Sigmoid colon (tissue), 7 donors: ENCODE data around the gene CHAC1. TPM values are rescaled to one million over a fixed set of nuclear protein-coding genes. Genes with fewer than 3 reads are reported as not detected.

ENCODE experiments used
- DNase-seq: peaks from one replicate; pipeline ENCODE4 v3.0.0-alpha.2; 2019
- H3K27ac ChIP-seq, 4 donors: fragments of 200-600 bp; sonication (generic); one replicate each; pipeline ENCODE4 v1.5.1; 2016 to 2019; ENCODE audit warnings: mild to moderate bottlenecking in 1 of 4
- H3K27me3 ChIP-seq, 3 donors: fragments of 200-600 bp; sonication (generic); one replicate each; pipeline ENCODE4 v1.5.1; 2019; ENCODE audit warnings: mild to moderate bottlenecking in 1 of 3
- H3K36me3 ChIP-seq, 4 donors: fragments of 200-600 bp; sonication (generic); one replicate each; pipeline ENCODE4 v1.5.1; 2016 to 2019
- H3K4me1 ChIP-seq, 4 donors: fragments of 200-600 bp; sonication (generic); one replicate each; pipeline ENCODE4 v1.5.1; 2017 to 2019
- H3K4me3 ChIP-seq, 4 donors: fragments of 200-600 bp; sonication (generic); one replicate each; pipeline ENCODE4 v1.5.1; 2017 to 2019; ENCODE audit warnings: mild to moderate bottlenecking in 2 of 4, moderate library complexity in 1 of 4
- H3K9me3 ChIP-seq, 4 donors: fragments of 200-600 bp in 3 of 4; sonication (generic) in 3 of 4; one replicate each; pipeline versions ENCODE4 v1.5.1 to v1.6.1; 2013 to 2019
- EP300 ChIP-seq, 4 donors: sonication (generic); formaldehyde crosslinking; IDR thresholded peaks; one replicate each; pipeline ENCODE4 v1.6.1; 2017; ENCODE audit warnings: antibody characterized with exemption in 4 of 4
- POLR2A ChIP-seq, 2 donors: fragments of 450-650 bp; IDR thresholded peaks; one replicate each; pipeline ENCODE4 v1.6.1; 2016; ENCODE audit warnings: antibody characterized with exemption in 2 of 2, mild to moderate bottlenecking in 2 of 2, moderate library complexity in 2 of 2
- POLR2AphosphoS5 ChIP-seq, 4 donors: sonication (generic); formaldehyde crosslinking; IDR thresholded peaks; one replicate each; pipeline ENCODE4 v1.6.1; 2017; ENCODE audit warnings: antibody characterized with exemption in 4 of 4
- whole genome bisulfite sequencing, 2 donors: extraction: QIAGEN DNeasy Blood & Tissue Kit; methylation state at CpG; one replicate each; pipeline ENCODE4 v1.1.7; 2013; 5-methylcytosine and 5-hydroxymethylcytosine counted together
- intact Hi-C: fragments of 100-400 bp; cut with DNase I; formaldehyde crosslinking; loops from one replicate; pipeline ENCODE4 v1.15.1; 2023
- polyA plus RNA-seq, 3 donors: library from polyadenylated mRNA; stranded (reverse); fragments of 200-250 nt; gene quantifications; one replicate each; pipeline ENCODE4 v1.2.3, GENCODE V29; 2013
- total RNA-seq, 4 donors: library from RNA; depleted of rRNA; stranded (reverse); fragments of >200 nt; gene quantifications; one replicate each; pipeline ENCODE4 v1.1.0, GENCODE V29; 2016
- TF ChIP-seq, protein P1 (sequence below), 4 experiments: fragments of 450-650 bp in 3 of 4; fragments of 200-600 bp in 1 of 4; IDR thresholded peaks; one replicate each; pipeline ENCODE4 v1.5.1; 2016 to 2019; ENCODE audit warnings: antibody characterized with exemption in 4 of 4, mild to moderate bottlenecking in 3 of 4, moderate library complexity in 2 of 4
- donor health status: healthy with polysubstance abuse.
- donor health status: Bipolar disorder and iron deficiency.
- donor health status: healthy.

Gene CHAC1
- total and polyA plus RNA-seq, 7 donors: 0.66 to 31.4 (median 3.0) TPM

DNA sequence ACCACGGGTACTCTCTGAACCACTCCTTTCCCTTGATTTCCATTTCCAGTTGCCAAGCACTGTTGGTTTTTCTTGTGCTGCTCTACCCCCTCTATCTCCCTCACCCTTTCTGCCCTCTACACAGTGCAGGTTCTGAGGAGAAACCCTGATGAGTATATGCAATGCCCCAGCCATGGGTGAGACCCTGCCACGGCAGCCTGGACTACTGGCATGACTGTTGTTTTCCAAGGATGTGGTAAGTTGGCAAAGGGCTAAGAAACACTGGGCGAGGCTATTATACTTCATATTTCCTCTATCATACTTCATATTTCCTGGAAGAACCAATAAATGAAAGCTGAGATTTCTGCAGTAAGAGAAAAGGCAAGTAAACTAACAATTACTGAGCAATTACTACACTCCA lies 27.9 kb downstream of the CHAC1 start:
- 65 to 79% methylated on average over 3 of the region's 3 CpGs for WGBS, 2 donors
- Histone ChIP-seq H3K9me3 (no peaks in the 10 kb centered on the region), H3K27ac (no peak overlapping the region), H3K4me1 (no peaks in the 10 kb centered on the region), H3K36me3 (peaks cover 59 to 100% (median 82%) of the 10 kb centered on the region in 4 donors), H3K4me3 (no peak overlapping the region), H3K27me3 (no peaks in the 10 kb centered on the region)
- DNase-seq: no peak
- intact Hi-C loops: no loop called here
- TF ChIP-seq, protein P1, sequence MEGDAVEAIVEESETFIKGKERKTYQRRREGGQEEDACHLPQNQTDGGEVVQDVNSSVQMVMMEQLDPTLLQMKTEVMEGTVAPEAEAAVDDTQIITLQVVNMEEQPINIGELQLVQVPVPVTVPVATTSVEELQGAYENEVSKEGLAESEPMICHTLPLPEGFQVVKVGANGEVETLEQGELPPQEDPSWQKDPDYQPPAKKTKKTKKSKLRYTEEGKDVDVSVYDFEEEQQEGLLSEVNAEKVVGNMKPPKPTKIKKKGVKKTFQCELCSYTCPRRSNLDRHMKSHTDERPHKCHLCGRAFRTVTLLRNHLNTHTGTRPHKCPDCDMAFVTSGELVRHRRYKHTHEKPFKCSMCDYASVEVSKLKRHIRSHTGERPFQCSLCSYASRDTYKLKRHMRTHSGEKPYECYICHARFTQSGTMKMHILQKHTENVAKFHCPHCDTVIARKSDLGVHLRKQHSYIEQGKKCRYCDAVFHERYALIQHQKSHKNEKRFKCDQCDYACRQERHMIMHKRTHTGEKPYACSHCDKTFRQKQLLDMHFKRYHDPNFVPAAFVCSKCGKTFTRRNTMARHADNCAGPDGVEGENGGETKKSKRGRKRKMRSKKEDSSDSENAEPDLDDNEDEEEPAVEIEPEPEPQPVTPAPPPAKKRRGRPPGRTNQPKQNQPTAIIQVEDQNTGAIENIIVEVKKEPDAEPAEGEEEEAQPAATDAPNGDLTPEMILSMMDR (IDR thresholded peaks at IDR 0.05): no peak
- no peak for TF ChIP-seq POLR2A (IDR thresholded peaks at IDR 0.05)
- no peak for TF ChIP-seq EP300 (IDR thresholded peaks at IDR 0.05)
- no peak for TF ChIP-seq POLR2AphosphoS5 (IDR thresholded peaks at IDR 0.05)

DNA sequence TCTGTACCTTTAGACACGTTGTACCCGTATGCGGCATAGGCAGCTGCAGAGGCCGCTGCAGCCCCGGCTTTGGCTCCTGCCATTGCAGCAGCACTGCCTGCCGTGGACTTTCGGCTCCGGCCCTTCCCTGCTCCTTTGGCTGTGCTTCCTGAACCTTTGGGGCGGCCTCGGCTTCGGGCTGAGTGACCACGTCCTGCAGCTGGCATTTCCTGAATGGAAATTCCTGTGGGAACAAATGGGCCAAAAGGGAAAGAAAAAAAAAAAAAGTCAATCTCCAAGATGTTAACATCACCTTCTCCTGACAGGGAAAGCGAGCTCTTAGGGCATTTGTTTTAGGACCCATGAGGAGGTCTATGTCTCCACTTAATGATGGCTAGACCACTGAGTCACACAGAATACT lies 29.6 kb downstream of the CHAC1 start:
- Histone ChIP-seq H3K27ac (no peak overlapping the region), H3K4me1 (no peaks in the 10 kb centered on the region), H3K4me3 (no peak overlapping the region), H3K9me3 (no peaks in the 10 kb centered on the region), H3K36me3 (peaks cover 59 to 100% (median 82%) of the 10 kb centered on the region in 4 donors), H3K27me3 (no peaks in the 10 kb centered on the region)
- DNase-seq: no peak
- intact Hi-C loops: no loop called here
- TF ChIP-seq EP300 (IDR thresholded peaks at IDR 0.05) (no peak), POLR2AphosphoS5 (IDR thresholded peaks at IDR 0.05) (no peak)
- TF ChIP-seq, protein P1 (IDR thresholded peaks at IDR 0.05): no peak
- WGBS, 2 donors: 91 to 93% methylated on average over 13 of the region's 13 CpGs

DNA sequence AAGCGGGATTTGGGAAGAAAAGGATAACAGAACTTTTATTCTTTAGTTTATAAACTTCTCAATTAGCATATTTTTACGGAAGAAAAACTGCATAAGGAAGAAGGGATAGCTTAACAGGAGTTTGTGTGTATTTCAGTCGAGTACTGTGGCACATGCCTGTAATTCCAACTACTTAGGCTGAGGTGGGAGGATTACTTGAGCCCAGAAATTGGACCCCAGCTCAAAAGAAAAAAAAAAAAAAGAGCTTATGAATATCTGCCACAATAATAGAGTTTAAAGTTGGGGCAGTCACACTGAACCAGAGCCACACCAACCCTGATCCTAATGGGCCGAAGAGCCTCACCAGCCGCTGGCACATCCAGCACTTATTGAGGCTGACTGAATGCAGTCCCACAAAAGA lies 31.1 kb downstream of the CHAC1 start:
- Histone ChIP-seq H3K9me3 (no peaks in the 10 kb centered on the region), H3K27me3 (no peaks in the 10 kb centered on the region), H3K27ac (no peak overlapping the region), H3K4me1 (no peaks in the 10 kb centered on the region), H3K4me3 (no peak overlapping the region), H3K36me3 (peaks cover 47 to 91% (median 68%) of the 10 kb centered on the region in 4 donors)
- intact Hi-C loops: no loop called here
- no peak for DNase-seq
- TF ChIP-seq POLR2A (IDR thresholded peaks at IDR 0.05) (no peak), EP300 (IDR thresholded peaks at IDR 0.05) (no peak), POLR2AphosphoS5 (IDR thresholded peaks at IDR 0.05) (no peak)
- TF ChIP-seq, protein P1 (IDR thresholded peaks at IDR 0.05): no peak
- WGBS, 2 donors: 96 to 97% methylated on average over 5 of the region's 5 CpGs

DNA sequence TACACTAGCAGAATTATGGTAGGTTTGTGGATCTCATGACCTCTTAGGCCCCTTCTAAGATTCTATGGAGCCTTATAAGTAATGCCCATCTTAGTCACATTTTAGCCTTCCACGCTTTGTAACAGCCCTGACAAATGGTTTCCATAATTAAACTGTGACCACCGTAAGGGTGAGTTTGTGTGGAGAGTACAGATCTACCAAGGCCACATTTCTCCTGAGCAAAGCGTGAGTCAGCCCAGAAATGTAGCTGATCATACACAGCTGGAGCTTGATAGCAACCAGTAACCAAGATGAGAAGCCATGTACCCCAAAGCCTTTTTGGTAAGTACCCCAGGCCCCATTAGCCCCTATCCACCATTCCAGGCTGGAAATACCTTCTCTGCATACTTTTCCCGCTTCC lies 31.7 kb downstream of the CHAC1 start:
- 94 to 95% methylated on average over 4 of the region's 4 CpGs for WGBS, 2 donors
- intact Hi-C loops: no loop called here
- DNase-seq: no peak
- Histone ChIP-seq H3K27ac (no peak overlapping the region), H3K9me3 (no peaks in the 10 kb centered on the region), H3K4me3 (no peak overlapping the region), H3K27me3 (no peaks in the 10 kb centered on the region), H3K4me1 (no peaks in the 10 kb centered on the region), H3K36me3 (peaks cover 43 to 85% (median 63%) of the 10 kb centered on the region in 4 donors)
- TF ChIP-seq, protein P1 (IDR thresholded peaks at IDR 0.05): no peak
- TF ChIP-seq EP300 (IDR thresholded peaks at IDR 0.05) (no peak), POLR2A (IDR thresholded peaks at IDR 0.05) (no peak), POLR2AphosphoS5 (IDR thresholded peaks at IDR 0.05) (no peak)
